GM12874 (cell line): Measurements from ENCODE around the gene MYCBP.

Experiments
- CTCF ChIP-seq: IDR thresholded peaks from 2 replicates; pipeline ENCODE4 v1.5.1; 2011; ENCODE audit warnings: low read depth, mild to moderate bottlenecking, control low read depth, low read length, moderate library complexity; ENCODE audit not compliant: insufficient read depth

Gene MYCBP

GRCh38 chr1:38873027-38873969, at the start of gene MYCBP:
Gene MYCBP, minus strand, starts transcription at chr1:38873348. Its CDS starts 43 bp downstream, at chr1:38873305.
- no peak for TF ChIP-seq CTCF

GRCh38 chr1:38919130-38919529, 46.0 kb upstream of the MYCBP start:
- TF ChIP-seq CTCF: no peak

GRCh38 chr1:38918568-38918967, 45.4 kb upstream of the MYCBP start:
- no peak for TF ChIP-seq CTCF

GRCh38 chr1:38917772-38918171, 44.6 kb upstream of the MYCBP start:
- no peak for TF ChIP-seq CTCF

- no peak for TF ChIP-seq CTCF
These were observed 44.2 kb upstream of the MYCBP start for GRCh38 chr1:38917337-38917736.

- TF ChIP-seq CTCF: no peak
These were observed 42.3 kb upstream of the MYCBP start for GRCh38 chr1:38915352-38915948.

- TF ChIP-seq CTCF: no peak
These were observed 35.7 kb upstream of the MYCBP start for GRCh38 chr1:38908821-38909220.
